H9 (cell line): Measurements from ENCODE around the gene NLGN3. TPM values are rescaled to one million over a fixed set of nuclear protein-coding genes. Genes with fewer than 3 reads are reported as not detected.

Experiments
- DNase-seq: peaks from one replicate; pipeline ENCODE4 v3.0.0-alpha.2; 2017
- H2AFZ ChIP-seq: one replicate; pipeline ENCODE4 v1.6.1; 2013; ENCODE audit warnings: mild to moderate bottlenecking, low read length, control low read depth, moderate library complexity
- H2AK5ac ChIP-seq: 2 replicates; pipeline ENCODE4 v1.6.1; 2013; ENCODE audit warnings: low read length, control low read depth, mixed read lengths; ENCODE audit not compliant: insufficient read length
- H2BK120ac ChIP-seq: one replicate; pipeline ENCODE4 v1.6.1; 2013; ENCODE audit warnings: low read depth, mild to moderate bottlenecking, low read length, control low read depth, inconsistent platforms; ENCODE audit not compliant: poor library complexity, severe bottlenecking
- H2BK12ac ChIP-seq: 2 replicates; pipeline ENCODE4 v1.6.1; 2013; ENCODE audit warnings: low read length, control low read depth, mixed read lengths, low read depth; ENCODE audit not compliant: insufficient read length
- H2BK15ac ChIP-seq: 2 replicates; pipeline ENCODE4 v1.6.1; 2013; ENCODE audit warnings: low read depth, low read length, control low read depth
- H2BK20ac ChIP-seq: one replicate; pipeline ENCODE4 v1.6.1; 2013; ENCODE audit warnings: low read depth, mild to moderate bottlenecking, low read length, control low read depth, inconsistent platforms; ENCODE audit not compliant: poor library complexity, severe bottlenecking
- H2BK5ac ChIP-seq: 2 replicates; pipeline ENCODE4 v1.6.1; 2013; ENCODE audit warnings: low read length, control low read depth, mixed read lengths; ENCODE audit not compliant: insufficient read length
- H3K14ac ChIP-seq: 2 replicates; pipeline ENCODE4 v1.6.1; 2013; ENCODE audit warnings: low read length, control low read depth; ENCODE audit not compliant: insufficient read depth
- H3K18ac ChIP-seq: 2 replicates; pipeline ENCODE4 v1.6.1; 2013; ENCODE audit warnings: low read depth, mild to moderate bottlenecking, mixed read lengths, low read length, control low read depth; ENCODE audit not compliant: insufficient read length
- H3K23ac ChIP-seq: 2 replicates; pipeline ENCODE4 v1.6.1; 2013; ENCODE audit warnings: low read length, control low read depth, mixed read lengths, low read depth; ENCODE audit not compliant: insufficient read length
- H3K23me2 ChIP-seq: 2 replicates; pipeline ENCODE4 v1.6.1; 2013; ENCODE audit warnings: low read depth, mild to moderate bottlenecking, mixed read lengths, low read length, control low read depth; ENCODE audit not compliant: insufficient read length, poor library complexity, severe bottlenecking
- H3K27ac ChIP-seq: 2 replicates; pipeline ENCODE4 v1.5.1; 2013; ENCODE audit warnings: low read length, control low read depth, mixed read lengths, low read depth; ENCODE audit not compliant: insufficient read length
- H3K27me3 ChIP-seq: 2 replicates; pipeline ENCODE4 v1.6.1; 2013; ENCODE audit warnings: low read length, control low read depth, inconsistent platforms; ENCODE audit not compliant: insufficient read depth
- H3K4ac ChIP-seq: 2 replicates; pipeline ENCODE4 v1.6.1; 2013; ENCODE audit warnings: low read depth, mild to moderate bottlenecking, control low read depth, inconsistent platforms, low read length, moderate library complexity
- H3K4me1 ChIP-seq: 2 replicates; pipeline ENCODE4 v1.6.1; 2013; ENCODE audit warnings: low read length, control low read depth, inconsistent platforms; ENCODE audit not compliant: insufficient read depth
- H3K4me2 ChIP-seq: 2 replicates; pipeline ENCODE4 v1.6.1; 2013; ENCODE audit warnings: low read length, control low read depth, mixed read lengths; ENCODE audit not compliant: insufficient read length, insufficient read depth
- H3K56ac ChIP-seq: 2 replicates; pipeline ENCODE4 v1.6.1; 2013; ENCODE audit warnings: low read depth, mild to moderate bottlenecking, mixed read lengths, low read length, control low read depth; ENCODE audit not compliant: insufficient read length
- H3K79me1 ChIP-seq: 2 replicates; pipeline ENCODE4 v1.6.1; 2013; ENCODE audit warnings: low read depth, mild to moderate bottlenecking, moderate library complexity, low read length, control low read depth, inconsistent platforms; ENCODE audit not compliant: insufficient read depth, poor library complexity, severe bottlenecking
- H3K79me2 ChIP-seq: 2 replicates; pipeline ENCODE4 v1.6.1; 2013; ENCODE audit warnings: low read length, control low read depth, inconsistent platforms; ENCODE audit not compliant: insufficient read depth
- H3K9ac ChIP-seq: 2 replicates; pipeline ENCODE4 v1.6.1; 2013; ENCODE audit warnings: low read length, control low read depth, mixed read lengths; ENCODE audit not compliant: insufficient read length; ENCODE audit errors: extremely low read depth
- H3K9me3 ChIP-seq: one replicate; pipeline ENCODE4 v1.6.1; 2013; ENCODE audit warnings: low read depth, low read length, inconsistent platforms; ENCODE audit not compliant: control insufficient read depth
- H3T11ph ChIP-seq: one replicate; pipeline ENCODE4 v1.6.1; 2013; ENCODE audit warnings: mild to moderate bottlenecking, low read length, control low read depth, inconsistent platforms
- H4K20me1 ChIP-seq: one replicate; pipeline ENCODE4 v1.6.1; 2013; ENCODE audit not compliant: control insufficient read depth, insufficient read length, insufficient read depth
- H4K5ac ChIP-seq: 2 replicates; pipeline ENCODE4 v1.6.1; 2013; ENCODE audit warnings: low read depth, mild to moderate bottlenecking, mixed read lengths, low read length, control low read depth; ENCODE audit not compliant: insufficient read length
- H4K8ac ChIP-seq: replicated peaks from 2 replicates; pipeline ENCODE4 v1.6.1; 2013; ENCODE audit warnings: low read length, control low read depth, mixed read lengths, low read depth; ENCODE audit not compliant: insufficient read length
- H4K91ac ChIP-seq: 2 replicates; pipeline ENCODE4 v1.6.1; 2013; ENCODE audit warnings: low read depth, mild to moderate bottlenecking, moderate library complexity, mixed read lengths, low read length, control low read depth; ENCODE audit not compliant: insufficient read length
- H3K27ac Mint-ChIP-seq, 3 experiments: 2 replicates in 2 of 3; 3 replicates in 1 of 3; pipeline ENCODE4 v1.8.0; 2020 to 2021; ENCODE audit warnings: mixed read lengths in 3 of 3, mild to moderate bottlenecking in 1 of 3, moderate library complexity in 1 of 3
- H3K27me3 Mint-ChIP-seq: 2 replicates; pipeline ENCODE4 v1.8.0; 2021; ENCODE audit warnings: low read depth, mild to moderate bottlenecking, moderate library complexity, mixed read lengths
- H3K36me3 Mint-ChIP-seq, 3 experiments: 2 replicates in 2 of 3; 3 replicates in 1 of 3; pipeline ENCODE4 v1.8.0; 2020 to 2021; ENCODE audit warnings: low read depth in 3 of 3, mixed read lengths in 3 of 3; ENCODE audit not compliant: insufficient read depth in 1 of 3
- H3K4me1 Mint-ChIP-seq, 2 experiments: 2 replicates each; pipeline ENCODE4 v1.8.0; 2020; ENCODE audit warnings: mixed read lengths in 2 of 2
- H3K4me3 Mint-ChIP-seq, 2 experiments: 2 replicates in 1 of 2; 3 replicates in 1 of 2; pipeline ENCODE4 v1.8.0; 2020 to 2021; ENCODE audit warnings: mild to moderate bottlenecking in 2 of 2, mixed read lengths in 2 of 2, moderate library complexity in 1 of 2
- H3K9me3 Mint-ChIP-seq, 2 experiments: 2 replicates in 1 of 2; 3 replicates in 1 of 2; pipeline ENCODE4 v1.8.0; 2020; ENCODE audit warnings: mild to moderate bottlenecking in 2 of 2, mixed read lengths in 2 of 2, moderate library complexity in 1 of 2
- WGBS: extraction: QIAGEN DNeasy Blood & Tissue Kit; methylation state at CpG from one replicate; pipeline ENCODE4 v1.1.7; 2013; ENCODE audit warnings: missing lambda C conversion rate, low lambda C conversion rate, mixed read lengths; ENCODE audit not compliant: insufficient read length; ENCODE audit errors: extremely low coverage; 5-methylcytosine and 5-hydroxymethylcytosine counted together
- total RNA-seq: library from RNA; stranded (reverse); gene quantifications from 2 replicates; pipeline ENCODE4 v1.2.1, GENCODE V29; 2021
- TF ChIP-seq, protein P1 (sequence below): fragments of 200-600 bp; sonication (generic); conservative IDR thresholded peaks from 3 replicates; pipeline ENCODE4 v1.8.0; 2021; ENCODE audit warnings: antibody characterized with exemption, mild to moderate bottlenecking

NLGN3 gene
- total RNA-seq, 1 experiment from 2014 or later, result 3.6 TPM

DNA sequence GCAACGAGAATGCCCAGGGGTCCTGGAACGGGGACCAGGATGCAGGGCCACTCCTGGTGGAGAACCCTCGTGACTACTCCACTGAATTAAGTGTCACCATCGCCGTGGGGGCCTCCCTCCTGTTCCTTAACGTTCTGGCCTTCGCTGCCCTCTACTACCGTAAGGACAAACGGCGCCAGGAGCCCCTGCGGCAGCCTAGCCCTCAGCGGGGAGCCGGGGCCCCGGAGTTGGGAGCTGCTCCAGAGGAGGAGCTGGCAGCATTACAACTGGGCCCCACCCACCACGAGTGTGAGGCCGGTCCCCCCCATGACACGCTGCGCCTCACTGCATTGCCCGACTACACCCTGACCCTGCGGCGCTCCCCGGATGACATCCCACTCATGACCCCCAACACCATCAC, 24.9 kb downstream of the NLGN3 start:
- no peak overlapping the region for H4K5ac ChIP-seq
- no peak overlapping the region for H4K91ac ChIP-seq
- Mint-ChIP-seq H3K27ac (peak overlapping the region in 1 of 3 experiments; percentile 24; a peak in 1 of 7 replicates), H3K36me3 (peaks cover 13 to 22% (median 18%) of the 10 kb centered on the region in 3 experiments), H3K4me3 (no peak overlapping the region), H3K9me3 (peaks cover 75 to 83% of the 10 kb centered on the region in 2 experiments), H3K4me1 (peaks cover 5 to 18% of the 10 kb centered on the region in 2 experiments), H3K27me3 (peaks cover 3% of the 10 kb centered on the region)
- no peak overlapping the region for H3T11ph ChIP-seq
- no peaks in the 10 kb centered on the region for H3K4me1 ChIP-seq
- no peak overlapping the region for H2AFZ ChIP-seq
- H3K14ac ChIP-seq, result no peak overlapping the region
- no peak overlapping the region for H4K8ac ChIP-seq
- H2AK5ac ChIP-seq, result no peak overlapping the region
- H3K4ac ChIP-seq, result no peak overlapping the region
- no peak overlapping the region for H2BK20ac ChIP-seq
- no peaks in the 10 kb centered on the region for H3K79me2 ChIP-seq
- H3K9ac ChIP-seq, result no peak overlapping the region
- no peak overlapping the region for H2BK15ac ChIP-seq
- H2BK120ac ChIP-seq, result no peak overlapping the region
- H3K56ac ChIP-seq, result no peak overlapping the region
- peaks cover 41% of the 10 kb centered on the region for H3K9me3 ChIP-seq
- no peak overlapping the region for H2BK12ac ChIP-seq
- no peak for DNase-seq
- no peaks in the 10 kb centered on the region for H3K27me3 ChIP-seq
- H3K27ac ChIP-seq, result no peak overlapping the region
- H3K23ac ChIP-seq, result no peak overlapping the region
- no peak overlapping the region for H3K4me2 ChIP-seq
- WGBS, result no CpG with 5 or more reads among the region's 22 CpGs
- TF ChIP-seq, protein P1, sequence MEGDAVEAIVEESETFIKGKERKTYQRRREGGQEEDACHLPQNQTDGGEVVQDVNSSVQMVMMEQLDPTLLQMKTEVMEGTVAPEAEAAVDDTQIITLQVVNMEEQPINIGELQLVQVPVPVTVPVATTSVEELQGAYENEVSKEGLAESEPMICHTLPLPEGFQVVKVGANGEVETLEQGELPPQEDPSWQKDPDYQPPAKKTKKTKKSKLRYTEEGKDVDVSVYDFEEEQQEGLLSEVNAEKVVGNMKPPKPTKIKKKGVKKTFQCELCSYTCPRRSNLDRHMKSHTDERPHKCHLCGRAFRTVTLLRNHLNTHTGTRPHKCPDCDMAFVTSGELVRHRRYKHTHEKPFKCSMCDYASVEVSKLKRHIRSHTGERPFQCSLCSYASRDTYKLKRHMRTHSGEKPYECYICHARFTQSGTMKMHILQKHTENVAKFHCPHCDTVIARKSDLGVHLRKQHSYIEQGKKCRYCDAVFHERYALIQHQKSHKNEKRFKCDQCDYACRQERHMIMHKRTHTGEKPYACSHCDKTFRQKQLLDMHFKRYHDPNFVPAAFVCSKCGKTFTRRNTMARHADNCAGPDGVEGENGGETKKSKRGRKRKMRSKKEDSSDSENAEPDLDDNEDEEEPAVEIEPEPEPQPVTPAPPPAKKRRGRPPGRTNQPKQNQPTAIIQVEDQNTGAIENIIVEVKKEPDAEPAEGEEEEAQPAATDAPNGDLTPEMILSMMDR, result no peak
- no peaks in the 10 kb centered on the region for H3K79me1 ChIP-seq
- H2BK5ac ChIP-seq, result no peak overlapping the region
- H3K23me2 ChIP-seq, result no peaks in the 10 kb centered on the region
- no peak overlapping the region for H3K18ac ChIP-seq
- no peaks in the 10 kb centered on the region for H4K20me1 ChIP-seq
